Erythroblast (primary cell): ENCODE measurements around the gene DOK7.

Experiments
- GATA1 ChIP-seq: IDR thresholded peaks from 2 replicates; pipeline ENCODE4 v1.6.1; 2011; ENCODE audit warnings: low read depth, mild to moderate bottlenecking, control low read depth, low read length, moderate library complexity
- POLR2A ChIP-seq: IDR thresholded peaks from 2 replicates; pipeline ENCODE4 v1.6.1; 2011; ENCODE audit warnings: mild to moderate bottlenecking, low read length

DNA sequence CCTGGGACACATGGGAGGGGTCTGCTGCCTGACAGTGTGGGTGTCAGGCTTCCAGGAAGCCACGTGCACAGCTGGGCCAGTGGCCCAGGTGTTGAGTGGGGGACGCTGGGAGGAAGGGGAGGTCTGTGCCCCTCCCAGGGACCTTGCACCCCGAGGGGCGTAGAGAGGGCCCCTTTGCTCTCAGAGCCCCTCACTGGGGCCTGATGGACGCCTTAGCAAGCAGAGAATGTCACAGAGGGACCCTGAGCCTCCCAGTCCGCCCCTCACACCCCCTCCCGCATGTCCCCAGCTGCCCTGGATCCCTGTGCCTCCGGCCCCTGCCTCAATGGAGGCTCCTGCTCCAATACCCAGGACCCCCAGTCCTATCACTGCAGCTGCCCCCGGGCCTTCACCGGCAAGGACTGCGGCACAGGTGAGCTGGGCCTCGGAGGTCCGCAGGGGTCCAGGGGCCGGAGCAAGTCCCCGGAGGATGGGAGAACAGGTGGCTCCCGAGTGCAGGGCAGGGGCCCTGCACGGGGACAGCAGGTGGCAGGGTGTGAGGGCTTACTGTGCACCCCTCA, 19.3 kb upstream of the DOK7 start:
- no peak for TF ChIP-seq POLR2A
- no peak for TF ChIP-seq GATA1
